Lower leg skin (tissue), 4 donors: Measurements from ENCODE around the gene OR4F16. TPM values are rescaled to one million over a fixed set of nuclear protein-coding genes. Genes with fewer than 3 reads are reported as not detected.
"Not testable (repeated sequence)": the region's sequence is repeated elsewhere in the genome, so short reads cannot be mapped to it uniquely, and the experiment has no call there.

Source experiments
- DNase-seq, 2 donors: peaks; one replicate each; pipeline ENCODE4 v3.0.0-alpha.2; 2019; ENCODE audit warnings: low spot score in 2 of 2
- H3K4me3 ChIP-seq: fragments of 200-600 bp; sonication (generic); 2 replicates; pipeline ENCODE4 v1.5.1; 2017; ENCODE audit warnings: mild to moderate bottlenecking, low read depth; ENCODE audit not compliant: poor library complexity, severe bottlenecking
- WGBS, 2 donors: methylation state at CpG; one replicate each; pipeline ENCODE4 v1.1.5; 2018; 5-methylcytosine and 5-hydroxymethylcytosine counted together
- intact Hi-C: fragments of 100-400 bp; cut with DNase I; formaldehyde crosslinking; loops from one replicate; pipeline ENCODE4 v1.15.0; 2023; ENCODE audit warnings: low total_unique reads
- total RNA-seq, 4 donors: library from RNA; depleted of rRNA; stranded (reverse); fragments of >200 nt; gene quantifications; one replicate each; pipeline ENCODE4 v1.1.0, GENCODE V29; 2016

The OR4F16 gene
- total RNA-seq = not detected

GRCh38 chr1:686554-686953 lies at the start of gene OR4F16:
Gene OR4F16, minus strand, starts transcription at chr1:686654. Its CDS starts 0 bp downstream, at chr1:686654.
- DNase-seq, H3K4me3 ChIP-seq, intact Hi-C loops: not testable (repeated sequence)

GRCh38 chr1:733649-734048 lies 47.2 kb upstream of the OR4F16 start:
- WGBS, 2 donors = 70% methylated on average over 1 of the region's 3 CpGs; no CpG with 5 or more reads in 1 of the 2 donors
- intact Hi-C loops, DNase-seq, H3K4me3 ChIP-seq: not testable (repeated sequence)

GRCh38 chr1:727040-727439 lies 40.6 kb upstream of the OR4F16 start:
- H3K4me3 ChIP-seq, DNase-seq, intact Hi-C loops: not testable (repeated sequence)
- WGBS, 2 donors = 100% methylated on average over 3 of the region's 20 CpGs; no CpG with 5 or more reads in 1 of the 2 donors

Other genes starting within 250 kb of the OR4F16 start
- gene OR4F29, start 235.0 kb downstream of the OR4F16 start, total RNA-seq = not detected
- 1 to 10 TPM in 2 of 4 donors, under 1 TPM in 1, not detected in 1; 0.44 to 1.9 (median 1.7) TPM for gene SAMD11, start 237.3 kb upstream of the OR4F16 start, total RNA-seq